Kidney epithelial cell (primary cell): ENCODE measurements around the gene PDE8A. TPM values are rescaled to one million over a fixed set of nuclear protein-coding genes. Genes with fewer than 3 reads are reported as not detected.

Experiments used
- DNase-seq: peaks from one replicate; pipeline ENCODE4 v3.0.0-alpha.2; 2010; ENCODE audit warnings: low read depth
- H3K27me3 ChIP-seq: 2 replicates; pipeline ENCODE4 v1.6.0; 2011; ENCODE audit warnings: low read length; ENCODE audit not compliant: control insufficient read depth, insufficient read depth
- H3K36me3 ChIP-seq: 2 replicates; pipeline ENCODE4 v1.5.1; 2011; ENCODE audit warnings: low read length; ENCODE audit not compliant: control insufficient read depth, insufficient read depth
- H3K4me3 ChIP-seq: 2 replicates; pipeline ENCODE4 v1.5.1; 2011; ENCODE audit warnings: low read depth, mild to moderate bottlenecking, control low read depth, low read length
- CTCF ChIP-seq: IDR thresholded peaks from 2 replicates; pipeline ENCODE4 v1.5.1; 2011; ENCODE audit warnings: mild to moderate bottlenecking, moderate library complexity, low read length, control low read depth, inconsistent platforms; ENCODE audit not compliant: insufficient read depth, poor library complexity, severe bottlenecking
- total RNA-seq: library from RNA; depleted of rRNA; stranded (reverse); fragments of >200 nt; gene quantifications from 2 replicates; pipeline ENCODE4 v1.2.3, GENCODE V29; 2015

The PDE8A gene
- total RNA-seq, 1 donor from 2014 or later = 31.5 TPM

GRCh38 chr15:85099195-85099803, 117.6 kb downstream of the PDE8A start:
- no peak for TF ChIP-seq CTCF
- H3K36me3 ChIP-seq = no peaks in the 10 kb centered on the region
- no peak overlapping the region for H3K4me3 ChIP-seq
- H3K27me3 ChIP-seq = no peaks in the 10 kb centered on the region
- no peak for DNase-seq

- Histone ChIP-seq H3K4me3 (no peak overlapping the region), H3K36me3 (no peaks in the 10 kb centered on the region), H3K27me3 (no peaks in the 10 kb centered on the region)
- no peak for TF ChIP-seq CTCF
- DNase-seq = no peak
Measured at GRCh38 chr15:85100186-85100937, 118.7 kb downstream of the PDE8A start.

DNA sequence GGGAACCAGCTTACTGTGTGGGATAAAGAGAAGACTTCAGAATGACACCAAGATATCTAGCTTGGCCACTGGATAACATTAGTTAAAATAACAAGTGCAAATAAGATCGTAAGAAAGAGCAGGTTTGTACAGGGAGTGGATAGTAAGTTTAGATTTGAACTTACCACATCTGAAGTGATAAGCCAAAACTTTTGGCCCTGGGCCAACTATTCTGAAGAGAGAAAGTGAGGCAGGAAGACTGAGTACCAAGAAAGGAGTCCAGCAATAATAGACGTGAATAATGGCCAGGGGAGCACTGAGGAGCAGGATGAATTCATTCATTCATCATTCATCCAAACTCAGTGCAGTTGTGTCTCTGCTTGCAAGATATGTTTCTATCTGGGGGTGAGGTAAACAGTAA, 122.9 kb downstream of the PDE8A start:
- H3K27me3 ChIP-seq = no peaks in the 10 kb centered on the region
- no peaks in the 10 kb centered on the region for H3K36me3 ChIP-seq
- no peak for DNase-seq
- TF ChIP-seq CTCF = no peak
- H3K4me3 ChIP-seq = no peak overlapping the region

- Histone ChIP-seq H3K4me3 (no peak overlapping the region), H3K27me3 (no peaks in the 10 kb centered on the region), H3K36me3 (no peaks in the 10 kb centered on the region)
- TF ChIP-seq CTCF = no peak
- no peak for DNase-seq
Measured at GRCh38 chr15:85108136-85108535, 126.5 kb downstream of the PDE8A start.

- Histone ChIP-seq H3K27me3 (no peaks in the 10 kb centered on the region), H3K4me3 (no peak overlapping the region), H3K36me3 (no peaks in the 10 kb centered on the region)
- TF ChIP-seq CTCF = no peak
- DNase-seq = no peak
Measured at GRCh38 chr15:85109333-85109732, 127.7 kb downstream of the PDE8A start.
